Esophagus squamous epithelium (tissue), 4 donors: ENCODE data around the gene KIF17.

ENCODE experiments used
- POLR2A ChIP-seq, 4 donors: fragments of 450-650 bp; IDR thresholded peaks; one replicate each; pipeline ENCODE4 v1.6.1; 2017; ENCODE audit warnings: antibody characterized with exemption in 4 of 4, mild to moderate bottlenecking in 4 of 4, moderate library complexity in 3 of 4
- TF ChIP-seq, protein P1 (sequence below), 6 experiments: fragments of 450-650 bp in 4 of 6; fragments of 200-600 bp in 2 of 6; sonication (generic) in 2 of 6; IDR thresholded peaks; one replicate each; pipeline ENCODE4 v1.5.1; 2016 to 2019; ENCODE audit warnings: antibody characterized with exemption in 6 of 6, mild to moderate bottlenecking in 4 of 6, moderate library complexity in 4 of 6

DNA sequence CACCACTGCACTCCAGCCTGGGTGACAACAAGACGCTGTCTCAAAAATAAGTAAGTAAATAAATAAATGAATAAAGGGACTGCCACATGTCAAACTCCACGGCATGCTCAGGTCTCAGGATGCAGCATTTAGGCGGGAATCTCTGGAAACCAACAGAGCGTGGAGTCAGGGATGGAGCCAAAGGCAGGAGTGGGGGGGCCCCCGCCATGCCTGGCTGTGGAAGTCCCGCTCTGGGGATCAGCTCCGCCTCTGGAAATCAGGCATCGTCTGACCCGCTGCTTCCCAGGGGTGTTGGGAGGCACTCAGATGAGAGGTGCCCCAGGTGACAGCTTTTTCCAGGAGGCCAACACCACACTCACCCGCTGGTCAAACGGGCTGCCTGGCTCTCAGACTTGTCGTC, 20.2 kb downstream of the KIF17 start:
- no peak for TF ChIP-seq POLR2A (IDR thresholded peaks at IDR 0.05)
- TF ChIP-seq, protein P1, sequence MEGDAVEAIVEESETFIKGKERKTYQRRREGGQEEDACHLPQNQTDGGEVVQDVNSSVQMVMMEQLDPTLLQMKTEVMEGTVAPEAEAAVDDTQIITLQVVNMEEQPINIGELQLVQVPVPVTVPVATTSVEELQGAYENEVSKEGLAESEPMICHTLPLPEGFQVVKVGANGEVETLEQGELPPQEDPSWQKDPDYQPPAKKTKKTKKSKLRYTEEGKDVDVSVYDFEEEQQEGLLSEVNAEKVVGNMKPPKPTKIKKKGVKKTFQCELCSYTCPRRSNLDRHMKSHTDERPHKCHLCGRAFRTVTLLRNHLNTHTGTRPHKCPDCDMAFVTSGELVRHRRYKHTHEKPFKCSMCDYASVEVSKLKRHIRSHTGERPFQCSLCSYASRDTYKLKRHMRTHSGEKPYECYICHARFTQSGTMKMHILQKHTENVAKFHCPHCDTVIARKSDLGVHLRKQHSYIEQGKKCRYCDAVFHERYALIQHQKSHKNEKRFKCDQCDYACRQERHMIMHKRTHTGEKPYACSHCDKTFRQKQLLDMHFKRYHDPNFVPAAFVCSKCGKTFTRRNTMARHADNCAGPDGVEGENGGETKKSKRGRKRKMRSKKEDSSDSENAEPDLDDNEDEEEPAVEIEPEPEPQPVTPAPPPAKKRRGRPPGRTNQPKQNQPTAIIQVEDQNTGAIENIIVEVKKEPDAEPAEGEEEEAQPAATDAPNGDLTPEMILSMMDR (IDR thresholded peaks at IDR 0.05): no peak
